Measurements from ENCODE around the gene TBC1D16.

- no peak for TF ChIP-seq CTCF (IDR thresholded peaks at IDR 0.05)
- TF ChIP-seq POLR2A (IDR thresholded peaks at IDR 0.05) = no peak
Measured at GRCh38 chr17:79977708-79978547, 57.7 kb downstream of the TBC1D16 start.

Measured in Peyer's patch (tissue), 4 donors.